Astrocyte of the cerebellum (primary cell): ENCODE measurements around the gene FLRT2.
A peak's percentile ranks its signal among the peaks of the same experiment; 100 is the strongest.

Experiments used
- DNase-seq: peaks from one replicate; pipeline ENCODE4 v3.0.0-alpha.2; 2011; ENCODE audit warnings: low read depth
- H3K4me3 ChIP-seq: 2 replicates; pipeline ENCODE4 v1.5.1; 2011; ENCODE audit warnings: mild to moderate bottlenecking, low read depth, low read length, moderate library complexity
- CTCF ChIP-seq: IDR thresholded peaks from 2 replicates; pipeline ENCODE4 v1.5.1; 2012; ENCODE audit warnings: low read length, low read depth, moderate library complexity, mild to moderate bottlenecking; ENCODE audit errors: missing control alignments
- in situ Hi-C: cut with HindIII; loops from 2 replicates; pipeline ENCODE4 v1.10.0; 2017; ENCODE audit warnings: low sequenced_read_pairs

The FLRT2 gene

GRCh38 chr14:85528897-85529631, 880 bp upstream of the FLRT2 start:
- DNase-seq, result no peak
- no peak for TF ChIP-seq CTCF
- H3K4me3 ChIP-seq, result peak overlapping the region; percentile 73
- in situ Hi-C loops, result no loop called here

GRCh38 chr14:85530626-85531025, 682 bp downstream of the FLRT2 start:
- in situ Hi-C loops, result no loop called here
- no peak for DNase-seq
- H3K4me3 ChIP-seq, result peak overlapping the region; percentile 73
- TF ChIP-seq CTCF, result no peak

GRCh38 chr14:85531141-85531586, 1.2 kb downstream of the FLRT2 start:
- TF ChIP-seq CTCF, result no peak
- peak overlapping the region; percentile 73 for H3K4me3 ChIP-seq
- DNase-seq, result no peak
- in situ Hi-C loops, result no loop called here

GRCh38 chr14:85531587-85532373, 1.8 kb downstream of the FLRT2 start:
- peak overlapping the region; percentile 73 for H3K4me3 ChIP-seq
- no peak for DNase-seq
- in situ Hi-C loops, result no loop called here
- peak; percentile 46 for TF ChIP-seq CTCF

- H3K4me3 ChIP-seq, result peak overlapping the region; percentile 73
- in situ Hi-C loops, result no loop called here
- DNase-seq, result no peak
- TF ChIP-seq CTCF, result no peak
Observed at GRCh38 chr14:85532374-85533022, 2.6 kb downstream of the FLRT2 start.

- peak overlapping the region; percentile 73 for H3K4me3 ChIP-seq
- DNase-seq, result peak; percentile 57
- no peak for TF ChIP-seq CTCF
- in situ Hi-C loops, result no loop called here
Observed at GRCh38 chr14:85533023-85533860, 3.3 kb downstream of the FLRT2 start.
